BE2C (cell line): Measurements from ENCODE around the gene NSUN3.

Experiments
- DNase-seq: peaks from one replicate; pipeline ENCODE4 v3.0.0-alpha.2; 2020
- H3K27me3 ChIP-seq: fragments of 250-450 bp; sonication (Bioruptor Pico); 2 replicates; pipeline ENCODE4 v1.5.1; 2020; ENCODE audit warnings: mild to moderate bottlenecking
- H3K36me3 ChIP-seq: fragments of 250-450 bp; sonication (Bioruptor Pico); 2 replicates; pipeline ENCODE4 v1.5.1; 2020; ENCODE audit warnings: mild to moderate bottlenecking
- H3K4me1 ChIP-seq: fragments of 250-450 bp; sonication (Bioruptor Pico); 2 replicates; pipeline ENCODE4 v1.5.1; 2020
- H3K4me3 ChIP-seq: 2 replicates; pipeline ENCODE4 v1.5.1; 2011; ENCODE audit warnings: low read depth, low read length
- H3K9me3 ChIP-seq: fragments of 250-450 bp; sonication (Bioruptor Pico); 2 replicates; pipeline ENCODE4 v1.5.1; 2020
- CTCF ChIP-seq: IDR thresholded peaks from 2 replicates; pipeline ENCODE4 v1.5.1; 2012; ENCODE audit warnings: mild to moderate bottlenecking, low read depth, low read length

Gene NSUN3

GRCh38 chr3:94176988-94177745, 114.3 kb downstream of the NSUN3 start:
- no peaks in the 10 kb centered on the region for H3K36me3 ChIP-seq
- no peak for DNase-seq
- no peak for TF ChIP-seq CTCF
- H3K27me3 ChIP-seq = no peaks in the 10 kb centered on the region
- no peaks in the 10 kb centered on the region for H3K9me3 ChIP-seq
- no peak overlapping the region for H3K4me3 ChIP-seq
- H3K4me1 ChIP-seq = peaks cover 8% of the 10 kb centered on the region
